Skeletal muscle cell (primary cell): ENCODE results near the gene FZD7.

Experiments
- DNase-seq: peaks from one replicate; pipeline ENCODE4 v3.0.0-alpha.2; 2010; ENCODE audit warnings: low read depth
- H3K4me3 ChIP-seq: 2 replicates; pipeline ENCODE4 v1.5.1; 2011; ENCODE audit warnings: low read depth, mild to moderate bottlenecking, control low read depth, low read length, moderate library complexity

The FZD7 gene

GRCh38 chr2:202033317-202034248 is at the start of gene FZD7:
FZD7 (plus strand) TSS chr2:202033855; CDS start chr2:202034648, 793 bp downstream.
- peak within 1 kb of the TSS; percentile 78 for H3K4me3 ChIP-seq
- peak; percentile 79 for DNase-seq

DNA sequence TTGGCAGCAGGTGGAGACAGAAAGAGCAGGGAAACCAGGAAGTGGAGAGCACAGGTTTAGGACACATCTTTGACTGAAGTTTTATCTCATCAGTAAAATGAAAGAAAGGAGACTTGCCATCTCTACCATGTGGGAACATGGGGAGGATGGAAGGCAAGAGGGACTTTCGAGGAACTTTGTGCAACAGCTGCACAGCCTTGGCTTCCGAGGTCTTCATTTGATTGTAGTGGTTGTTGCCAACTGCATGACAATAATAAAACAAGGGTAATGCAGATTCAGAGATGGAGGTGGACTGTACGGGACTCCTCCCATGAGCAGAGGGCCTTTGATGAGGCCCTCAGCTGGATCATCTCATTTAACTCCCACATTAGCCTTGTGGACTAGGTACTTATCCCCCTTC is 49.3 kb upstream of the FZD7 start:
- H3K4me3 ChIP-seq: no peak overlapping the region
- DNase-seq: no peak

DNA sequence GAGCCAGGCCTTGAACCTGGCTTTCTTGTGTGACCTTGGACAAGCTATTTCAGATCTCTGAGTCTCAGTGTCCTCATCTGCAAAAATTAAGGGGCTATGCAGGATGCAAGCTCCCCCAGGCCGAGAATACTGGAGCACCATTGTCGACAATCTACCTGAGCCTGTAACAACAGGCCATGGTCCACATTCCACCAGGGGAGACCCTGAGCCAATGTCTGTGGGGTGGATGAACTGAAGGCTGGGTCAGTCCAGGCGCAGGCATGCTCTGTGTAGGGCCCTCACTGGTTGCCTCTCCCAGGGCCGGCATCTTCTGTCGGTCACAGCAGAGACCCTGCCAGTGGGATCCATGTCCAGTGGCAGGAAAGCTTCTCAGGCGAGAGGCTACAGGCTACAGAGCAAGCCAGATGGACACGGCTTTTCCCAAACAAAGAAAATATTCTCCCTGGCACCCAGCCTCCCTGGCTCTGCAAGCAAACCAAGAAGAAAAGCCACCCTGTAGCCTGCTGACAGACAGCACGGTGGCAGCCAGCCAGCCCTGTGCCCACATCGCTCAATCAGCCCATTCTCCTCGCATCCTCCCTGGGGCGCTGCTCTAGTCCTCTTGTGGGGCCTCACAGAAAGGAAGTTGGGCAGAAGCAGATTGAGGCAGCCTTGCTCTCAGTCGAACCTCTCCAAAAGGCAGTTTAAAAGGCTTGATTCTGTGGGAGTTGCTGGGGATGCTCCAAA is 48.7 kb upstream of the FZD7 start:
- no peak overlapping the region for H3K4me3 ChIP-seq
- DNase-seq: no peak

GRCh38 chr2:201985728-201986462 is 47.8 kb upstream of the FZD7 start:
- DNase-seq: no peak
- H3K4me3 ChIP-seq: no peak overlapping the region

DNA sequence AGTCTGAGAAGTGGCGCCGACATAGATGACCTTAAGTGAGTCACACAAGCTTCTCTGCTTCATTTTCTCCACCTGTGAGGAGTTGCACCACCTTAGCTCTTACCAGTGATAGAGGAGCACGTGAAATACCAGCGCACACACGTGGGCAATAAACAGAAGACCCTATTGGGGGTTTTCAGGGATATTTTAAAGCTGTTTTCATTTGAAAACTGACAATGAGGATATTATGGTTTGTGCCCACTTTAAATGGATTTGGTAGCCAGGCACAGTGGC is 47.3 kb upstream of the FZD7 start:
- H3K4me3 ChIP-seq: no peak overlapping the region
- DNase-seq: no peak

- no peak for DNase-seq
- no peak overlapping the region for H3K4me3 ChIP-seq
Measured at GRCh38 chr2:201987426-201987825, 46.2 kb upstream of the FZD7 start.

GRCh38 chr2:201990069-201990468 is 43.6 kb upstream of the FZD7 start:
- no peak for DNase-seq
- no peak overlapping the region for H3K4me3 ChIP-seq

DNA sequence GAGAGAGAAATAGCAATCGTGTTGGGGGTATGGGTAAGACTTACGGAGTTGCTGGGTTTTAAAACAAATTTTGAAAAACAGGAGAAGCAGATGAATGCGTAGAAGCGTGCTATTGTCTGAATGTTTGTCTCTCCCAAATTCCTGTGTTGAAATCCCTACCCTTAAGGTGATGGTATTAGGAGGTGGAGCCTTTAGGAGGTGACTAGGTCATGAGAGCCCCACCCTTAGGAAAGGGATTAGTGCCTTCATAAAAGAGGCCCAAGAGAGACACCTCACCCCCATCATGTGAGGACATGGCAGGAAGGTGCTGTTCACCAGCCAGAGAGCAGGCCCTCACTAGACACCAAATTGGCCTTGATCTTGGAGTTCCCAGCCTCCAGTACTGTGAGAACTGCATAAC is 40.7 kb upstream of the FZD7 start:
- DNase-seq: no peak
- H3K4me3 ChIP-seq: no peak overlapping the region

GRCh38 chr2:201994973-201995638 is 38.5 kb upstream of the FZD7 start:
- no peak overlapping the region for H3K4me3 ChIP-seq
- no peak for DNase-seq

DNA sequence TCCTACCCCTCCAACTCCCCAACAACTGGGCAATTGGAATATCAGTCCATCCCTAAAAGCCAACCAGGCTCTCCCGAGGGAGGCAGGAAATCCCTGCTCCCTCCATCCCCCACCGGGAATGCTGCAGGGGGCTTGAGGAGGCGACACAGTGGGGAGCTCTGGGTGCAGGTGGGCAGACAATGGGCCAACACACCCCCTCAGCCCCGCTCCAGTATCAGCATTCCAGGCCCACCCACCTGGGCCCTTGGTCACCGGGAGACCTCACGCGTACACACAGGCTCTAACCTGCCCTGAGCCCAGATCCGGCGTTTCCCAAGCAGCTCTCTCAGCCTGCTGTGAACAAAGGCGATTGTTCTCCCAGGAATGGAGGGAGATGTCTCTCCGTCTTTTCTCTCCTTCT is 37.6 kb upstream of the FZD7 start:
- H3K4me3 ChIP-seq: no peak overlapping the region
- no peak for DNase-seq

DNA sequence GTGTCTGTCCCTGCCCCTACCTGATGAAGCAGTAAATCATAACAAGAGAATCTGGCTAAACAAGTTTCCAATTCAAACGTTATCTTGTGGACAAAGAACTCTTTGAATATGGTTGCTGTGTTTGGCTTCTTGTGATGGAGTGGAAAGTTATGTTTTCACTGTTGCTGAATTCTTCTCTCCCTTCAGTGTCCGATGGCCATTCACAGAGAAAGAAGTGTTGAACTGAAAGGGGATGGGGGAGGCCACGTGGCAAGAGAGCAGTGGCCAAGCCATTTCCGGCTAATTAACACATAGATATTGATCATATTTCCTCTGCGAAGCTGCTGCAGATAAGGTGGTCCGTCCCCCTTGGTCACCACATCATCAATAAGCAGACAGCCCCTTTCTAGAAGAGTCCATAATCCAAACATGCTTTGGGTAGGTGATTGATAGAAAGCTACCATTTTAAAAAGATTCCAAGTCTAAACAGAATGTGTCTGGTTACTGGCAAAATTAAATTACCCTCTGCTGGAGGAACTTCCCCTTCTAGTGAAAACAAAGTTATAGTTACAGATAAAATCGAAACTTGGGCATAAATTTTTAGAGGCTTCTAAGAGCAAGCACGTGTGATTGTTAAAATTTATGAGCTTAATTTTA is 36.9 kb upstream of the FZD7 start:
- DNase-seq: no peak
- no peak overlapping the region for H3K4me3 ChIP-seq

- DNase-seq: peak; percentile 69
Measured at GRCh38 chr2:201999279-201999678, 34.4 kb upstream of the FZD7 start.

GRCh38 chr2:202001826-202002225 is 31.8 kb upstream of the FZD7 start:
- no peak for DNase-seq
- no peak overlapping the region for H3K4me3 ChIP-seq

More at GRCh38 chr2:201999279-201999678, 34.4 kb upstream of the FZD7 start:
- no peak overlapping the region for H3K4me3 ChIP-seq

DNA sequence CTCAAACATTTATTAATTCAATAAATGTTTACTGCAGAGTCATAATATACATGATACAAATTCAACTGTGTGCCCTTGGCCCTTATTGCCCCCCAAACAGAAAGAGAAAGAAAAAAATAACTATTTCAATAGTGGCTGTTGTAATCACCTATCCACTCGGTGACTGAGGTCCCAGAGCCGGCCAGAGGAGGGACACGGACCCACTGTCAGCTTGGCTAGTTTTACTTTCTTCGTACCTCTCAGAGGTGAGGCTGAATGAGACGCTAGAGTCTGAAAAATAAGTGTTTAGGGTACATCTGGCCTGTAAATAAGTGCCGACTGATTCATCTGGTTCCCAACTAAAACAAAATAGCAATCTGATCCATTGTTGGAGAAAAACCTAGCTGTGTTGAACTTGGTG is 31.3 kb upstream of the FZD7 start:
- DNase-seq: no peak
- no peak overlapping the region for H3K4me3 ChIP-seq

DNA sequence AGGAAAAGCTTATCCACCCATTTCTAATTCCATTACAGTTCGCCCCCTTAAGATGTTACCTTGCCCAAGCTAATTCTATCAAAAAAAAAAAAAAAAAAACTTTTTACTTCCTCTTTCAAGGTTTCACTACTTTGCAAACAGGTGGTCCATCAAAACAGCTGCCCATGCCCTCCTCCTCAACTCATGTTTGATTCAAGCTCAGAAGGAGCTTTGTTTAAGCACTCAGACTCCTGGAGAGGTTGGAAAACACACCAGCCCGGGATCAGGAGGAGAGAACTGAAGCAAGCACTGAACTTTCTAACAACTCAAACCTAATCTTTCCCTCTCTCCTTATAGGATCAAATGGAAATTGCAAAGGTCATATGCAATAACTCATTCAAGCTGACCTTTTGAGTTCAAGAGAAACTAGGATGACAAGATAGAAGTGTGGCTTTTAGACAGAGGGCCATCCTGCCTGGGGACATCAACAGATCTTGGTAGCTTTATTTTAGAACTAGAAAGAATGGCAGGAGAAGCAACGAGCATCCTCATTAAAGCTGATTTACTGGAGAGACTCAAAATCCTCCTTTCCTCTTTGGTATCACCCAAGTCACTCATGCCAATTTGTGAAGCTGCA is 28.3 kb upstream of the FZD7 start:
- H3K4me3 ChIP-seq: no peak overlapping the region
- DNase-seq: no peak

DNA sequence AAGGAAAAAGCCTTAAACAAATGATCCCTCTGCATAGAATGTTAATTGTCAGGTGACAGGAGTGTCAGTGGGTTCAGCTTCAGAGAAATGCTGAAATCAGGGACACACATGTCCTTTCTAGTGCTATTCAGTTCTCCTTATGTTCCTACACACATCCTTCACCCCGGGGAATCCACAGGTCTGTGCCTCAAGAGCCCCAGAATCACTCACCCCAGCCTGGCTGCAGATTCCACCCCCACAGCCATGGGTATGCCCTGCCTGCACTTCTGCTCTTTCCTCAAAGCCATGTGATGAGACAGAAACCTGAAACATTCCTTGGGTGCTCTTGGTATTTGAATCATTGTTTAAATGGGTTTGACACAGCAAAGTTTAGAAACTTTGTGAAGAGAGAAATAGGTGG is 27.4 kb upstream of the FZD7 start:
- DNase-seq: no peak
- H3K4me3 ChIP-seq: no peak overlapping the region

DNA sequence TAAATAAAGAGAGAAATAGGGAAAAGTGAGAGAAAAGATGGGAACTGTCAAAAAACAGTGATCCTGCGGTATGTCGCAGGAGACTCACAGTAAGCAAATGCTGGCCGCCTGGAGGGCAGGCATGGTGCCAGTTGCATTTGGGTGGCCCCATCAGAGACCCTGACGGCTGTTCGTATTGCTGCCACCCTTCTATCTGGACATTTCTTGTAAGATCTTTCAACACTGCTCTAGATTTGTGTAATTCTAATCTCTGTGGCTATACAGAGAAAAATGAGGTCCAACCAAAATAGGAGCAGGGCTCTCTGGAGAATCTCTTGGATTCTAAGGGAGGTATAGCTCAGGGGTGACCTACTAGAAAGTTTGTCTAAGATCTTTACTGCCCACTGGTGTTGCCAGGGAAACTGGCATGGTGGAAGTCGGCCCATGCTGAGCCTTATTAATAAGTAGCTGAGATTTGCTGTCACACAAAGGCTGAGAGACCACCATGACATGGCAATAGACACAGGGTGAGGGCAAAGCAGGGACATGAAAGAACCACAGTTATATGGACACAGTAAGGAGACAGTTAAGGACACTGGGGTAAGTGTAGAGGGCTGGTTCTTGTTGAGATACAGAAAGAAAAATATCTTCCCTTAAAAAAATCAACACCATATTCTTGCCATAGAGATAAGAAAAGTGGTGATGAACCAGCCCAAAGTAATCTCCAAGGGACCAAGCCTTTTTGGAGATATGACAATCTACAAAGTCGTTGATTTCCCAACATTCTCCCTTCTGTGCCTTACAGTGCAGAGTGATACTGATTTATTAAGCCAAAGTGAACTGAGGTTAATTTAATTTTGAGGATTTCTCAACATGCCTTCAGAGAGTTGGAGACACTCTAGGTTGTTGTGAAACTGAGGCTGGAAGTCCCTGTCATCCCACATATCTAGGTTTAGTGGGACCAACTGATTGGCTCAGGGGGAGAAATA is 26.4 kb upstream of the FZD7 start:
- no peak overlapping the region for H3K4me3 ChIP-seq
- no peak for DNase-seq

GRCh38 chr2:202007983-202008354 is 25.7 kb upstream of the FZD7 start:
- DNase-seq: no peak
- no peak overlapping the region for H3K4me3 ChIP-seq
